Activated CD4-positive, alpha-beta T cell treated with anti-CD3 and anti-CD28 coated beads, Interleukin-2, amount 10 ng/mL, durations not matched to agents 24 days and 14 days (primary cell): ENCODE data around the gene SORT1. TPM values are rescaled to one million over a fixed set of nuclear protein-coding genes. Genes with fewer than 3 reads are reported as not detected.
"Not testable (repeated sequence)": the region's sequence is repeated elsewhere in the genome, so short reads cannot be mapped to it uniquely, and the experiment has no call there.

Experiments
- DNase-seq: peaks from one replicate; pipeline ENCODE4 v3.0.0; 2022
- H3K27ac Mint-ChIP-seq: one replicate; pipeline ENCODE4 v1.8.0; 2022; ENCODE audit warnings: mild to moderate bottlenecking, mixed read lengths
- H3K27me3 Mint-ChIP-seq: one replicate; pipeline ENCODE4 v1.8.0; 2022; ENCODE audit warnings: mixed read lengths
- H3K36me3 Mint-ChIP-seq: one replicate; pipeline ENCODE4 v1.8.0; 2022; ENCODE audit warnings: low read depth, mild to moderate bottlenecking, mixed read lengths
- H3K4me1 Mint-ChIP-seq: one replicate; pipeline ENCODE4 v1.8.0; 2021; ENCODE audit warnings: mixed read lengths
- H3K4me3 Mint-ChIP-seq: one replicate; pipeline ENCODE4 v1.8.0; 2022; ENCODE audit warnings: mild to moderate bottlenecking, moderate library complexity, mixed read lengths
- H3K9me3 Mint-ChIP-seq: one replicate; pipeline ENCODE4 v1.8.0; 2021; ENCODE audit warnings: mixed read lengths
- intact Hi-C: fragments of 100-400 bp; cut with micrococcal nuclease; formaldehyde crosslinking; loops from one replicate; pipeline ENCODE4 v1.15.1; 2023
- total RNA-seq: library from RNA; stranded (reverse); gene quantifications from 2 replicates; pipeline ENCODE4 v1.2.3, GENCODE V29; 2022

SORT1 gene
- total RNA-seq, 1 donor from 2014 or later, result 1.2 TPM

- Mint-ChIP-seq H3K4me1 (peaks cover 5% of the 10 kb centered on the region), H3K27ac (no peak overlapping the region), H3K4me3 (no peak overlapping the region), H3K36me3 (no peaks in the 10 kb centered on the region), H3K9me3 (no peaks in the 10 kb centered on the region), H3K27me3 (peaks cover 2% of the 10 kb centered on the region)
- intact Hi-C loops, result no loop called here
- no peak for DNase-seq
Measured at GRCh38 chr1:109300650-109301151, 97.0 kb downstream of the SORT1 start.

GRCh38 chr1:109299558-109300343 is 98.0 kb downstream of the SORT1 start:
- Mint-ChIP-seq H3K9me3 (no peaks in the 10 kb centered on the region), H3K36me3 (no peaks in the 10 kb centered on the region), H3K4me3 (no peak overlapping the region), H3K4me1 (peaks cover 6% of the 10 kb centered on the region), H3K27me3 (peaks cover 8% of the 10 kb centered on the region), H3K27ac (no peak overlapping the region)
- DNase-seq, result no peak
- intact Hi-C loops, result no loop called here

GRCh38 chr1:109298666-109299557 is 98.8 kb downstream of the SORT1 start:
- no peak overlapping the region for H3K4me3 Mint-ChIP-seq
- intact Hi-C loops, result no loop called here
- no peaks in the 10 kb centered on the region for H3K36me3 Mint-ChIP-seq
- no peaks in the 10 kb centered on the region for H3K9me3 Mint-ChIP-seq
- H3K4me1 Mint-ChIP-seq, result peaks cover 6% of the 10 kb centered on the region
- H3K27ac Mint-ChIP-seq, result no peak overlapping the region
- DNase-seq, result no peak
- H3K27me3 Mint-ChIP-seq, result peaks cover 9% of the 10 kb centered on the region

- Mint-ChIP-seq H3K4me1 (peaks cover 6% of the 10 kb centered on the region), H3K4me3 (no peak overlapping the region), H3K27ac (no peak overlapping the region), H3K9me3 (no peaks in the 10 kb centered on the region), H3K36me3 (no peaks in the 10 kb centered on the region), H3K27me3 (peaks cover 16% of the 10 kb centered on the region)
- intact Hi-C loops, result no loop called here
- no peak for DNase-seq
Measured at GRCh38 chr1:109296782-109297181, 100.9 kb downstream of the SORT1 start.

- intact Hi-C loops, result no loop called here
- H3K4me1 Mint-ChIP-seq, result peaks cover 6% of the 10 kb centered on the region
- H3K27me3 Mint-ChIP-seq, result peaks cover 16% of the 10 kb centered on the region
- DNase-seq, result no peak
- no peaks in the 10 kb centered on the region for H3K9me3 Mint-ChIP-seq
- H3K4me3 Mint-ChIP-seq, result no peak overlapping the region
- no peaks in the 10 kb centered on the region for H3K36me3 Mint-ChIP-seq
- H3K27ac Mint-ChIP-seq, result no peak overlapping the region
Measured at GRCh38 chr1:109295712-109296415, 101.9 kb downstream of the SORT1 start.

GRCh38 chr1:109294481-109294880 is 103.2 kb downstream of the SORT1 start:
- Mint-ChIP-seq H3K27me3 (peaks cover 18% of the 10 kb centered on the region), H3K4me3 (no peak overlapping the region), H3K27ac (no peak overlapping the region), H3K4me1 (peaks cover 6% of the 10 kb centered on the region), H3K36me3 (no peaks in the 10 kb centered on the region), H3K9me3 (no peaks in the 10 kb centered on the region)
- DNase-seq, result no peak
- intact Hi-C loops, result no loop called here

- Mint-ChIP-seq H3K27ac (no peak overlapping the region), H3K4me1 (peaks cover 2% of the 10 kb centered on the region), H3K4me3 (no peak overlapping the region), H3K36me3 (no peaks in the 10 kb centered on the region), H3K27me3 (peaks cover 18% of the 10 kb centered on the region), H3K9me3 (no peaks in the 10 kb centered on the region)
- intact Hi-C loops, result no loop called here
- no peak for DNase-seq
Measured at GRCh38 chr1:109293026-109293425, 104.7 kb downstream of the SORT1 start.

- Mint-ChIP-seq H3K4me1 (peaks cover 2% of the 10 kb centered on the region), H3K36me3 (no peaks in the 10 kb centered on the region), H3K4me3 (no peak overlapping the region), H3K27ac (no peak overlapping the region), H3K27me3 (peaks cover 20% of the 10 kb centered on the region), H3K9me3 (no peaks in the 10 kb centered on the region)
- DNase-seq, result no peak
- intact Hi-C loops, result no loop called here
Measured at GRCh38 chr1:109292364-109292763, 105.4 kb downstream of the SORT1 start.

- Mint-ChIP-seq H3K27ac (no peak overlapping the region), H3K4me3 (no peak overlapping the region), H3K9me3 (no peaks in the 10 kb centered on the region), H3K36me3 (no peaks in the 10 kb centered on the region), H3K4me1 (peaks cover 2% of the 10 kb centered on the region), H3K27me3 (peaks cover 20% of the 10 kb centered on the region)
- intact Hi-C loops, result no loop called here
- no peak for DNase-seq
Measured at GRCh38 chr1:109290998-109291397, 106.7 kb downstream of the SORT1 start.

- H3K27ac Mint-ChIP-seq, result no peak overlapping the region
- no peaks in the 10 kb centered on the region for H3K4me1 Mint-ChIP-seq
Measured at GRCh38 chr1:109290137-109290536, 107.6 kb downstream of the SORT1 start.

GRCh38 chr1:109286762-109287161 is 111.0 kb downstream of the SORT1 start:
- H3K36me3 Mint-ChIP-seq, H3K4me3 Mint-ChIP-seq, H3K27ac Mint-ChIP-seq, DNase-seq, intact Hi-C loops, H3K27me3 Mint-ChIP-seq, H3K9me3 Mint-ChIP-seq: not testable (repeated sequence)
- H3K4me1 Mint-ChIP-seq, result peaks cover 14% of the 10 kb centered on the region

More at GRCh38 chr1:109290137-109290536, 107.6 kb downstream of the SORT1 start:
- Mint-ChIP-seq H3K36me3 (no peaks in the 10 kb centered on the region), H3K4me3 (no peak overlapping the region), H3K9me3 (no peaks in the 10 kb centered on the region), H3K27me3 (peaks cover 16% of the 10 kb centered on the region)
- intact Hi-C loops, result no loop called here
- no peak for DNase-seq

GRCh38 chr1:109283748-109284600 is 113.7 kb downstream of the SORT1 start:
- peak overlapping the region; percentile 95 for H3K4me3 Mint-ChIP-seq
- peaks cover 19% of the 10 kb centered on the region for H3K4me1 Mint-ChIP-seq
- H3K36me3 Mint-ChIP-seq, result peaks cover 5% of the 10 kb centered on the region
- no peak for DNase-seq
- H3K9me3 Mint-ChIP-seq, result no peaks in the 10 kb centered on the region
- H3K27me3 Mint-ChIP-seq, result peaks cover 2% of the 10 kb centered on the region
- H3K27ac Mint-ChIP-seq, result peak overlapping the region; percentile 95
- intact Hi-C loops, result loop anchor here (1.0 to 5.0 kb wide), 5 partner anchors 115 to 338 kb away; partner anchors contain the start of genes ATXN7L2 and PSMA5
